ENCODE data around the gene CALML5.

CALML5 gene

DNA sequence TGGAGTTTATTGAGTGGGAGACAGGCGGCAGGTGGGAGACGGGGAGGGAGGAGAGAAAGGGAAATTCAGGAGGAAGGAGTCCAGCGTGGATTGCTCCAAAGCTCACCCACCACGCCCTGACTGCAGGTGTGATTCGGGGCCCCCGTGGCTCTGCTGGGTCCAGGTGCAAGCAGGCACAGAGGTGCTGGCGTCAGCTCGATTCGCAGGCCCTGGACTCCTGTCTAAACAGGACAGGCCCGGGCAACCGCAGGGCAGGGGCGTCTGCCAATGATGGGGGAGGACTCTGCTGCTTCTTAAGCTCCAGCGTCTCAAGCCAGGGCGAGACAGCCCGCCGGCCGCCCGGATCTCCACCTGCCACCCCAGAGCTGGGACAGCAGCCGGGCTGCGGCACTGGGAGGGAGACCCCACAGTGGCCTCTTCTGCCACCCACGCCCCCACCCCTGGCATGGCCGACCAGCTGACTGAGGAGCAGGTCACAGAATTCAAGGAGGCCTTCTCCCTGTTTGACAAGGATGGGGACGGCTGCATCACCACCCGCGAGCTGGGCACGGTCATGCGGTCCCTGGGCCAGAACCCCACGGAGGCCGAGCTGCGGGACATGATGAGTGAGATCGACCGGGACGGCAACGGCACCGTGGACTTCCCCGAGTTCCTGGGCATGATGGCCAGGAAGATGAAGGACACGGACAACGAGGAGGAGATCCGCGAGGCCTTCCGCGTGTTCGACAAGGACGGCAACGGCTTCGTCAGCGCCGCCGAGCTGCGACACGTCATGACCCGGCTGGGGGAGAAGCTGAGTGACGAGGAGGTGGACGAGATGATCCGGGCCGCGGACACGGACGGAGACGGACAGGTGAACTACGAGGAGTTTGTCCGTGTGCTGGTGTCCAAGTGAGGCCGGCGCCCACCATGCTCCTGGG lies 25.5 kb upstream of the CALML5 start, which contains the start of gene CALML3:
TSS of gene CALML3 (plus strand) at position 321 of the 920 bp plus-strand sequence. CDS start at position 446, 125 bp downstream.
- H3K9ac ChIP-seq (ENCODE audit: insufficient read length), result no peak within 1 kb of the TSS
- H3K9me3 ChIP-seq (ENCODE audit: low read depth, low read length), result no peaks in the 10 kb centered on the region
- H3K4me3 ChIP-seq, result no peak within 1 kb of the TSS
- no peak for TF ChIP-seq POLR2AphosphoS5 (IDR thresholded peaks at IDR 0.05; ENCODE audit: borderline replicate concordance, low read depth, low read length)
- TF ChIP-seq FOXP2 (optimal IDR thresholded peaks at IDR 0.05; ENCODE audit: control extremely low read depth, extremely low read length, insufficient read depth), result no peak
- no peak for TF ChIP-seq EZH2 (IDR thresholded peaks at IDR 0.05)
- no peak within 1 kb of the TSS for H3K27ac ChIP-seq
- no peak for DNase-seq (ENCODE audit: low read depth, low spot score)
- H3K36me3 ChIP-seq (ENCODE audit: insufficient read depth, low read length), result no peaks in the 10 kb centered on the region

DNA sequence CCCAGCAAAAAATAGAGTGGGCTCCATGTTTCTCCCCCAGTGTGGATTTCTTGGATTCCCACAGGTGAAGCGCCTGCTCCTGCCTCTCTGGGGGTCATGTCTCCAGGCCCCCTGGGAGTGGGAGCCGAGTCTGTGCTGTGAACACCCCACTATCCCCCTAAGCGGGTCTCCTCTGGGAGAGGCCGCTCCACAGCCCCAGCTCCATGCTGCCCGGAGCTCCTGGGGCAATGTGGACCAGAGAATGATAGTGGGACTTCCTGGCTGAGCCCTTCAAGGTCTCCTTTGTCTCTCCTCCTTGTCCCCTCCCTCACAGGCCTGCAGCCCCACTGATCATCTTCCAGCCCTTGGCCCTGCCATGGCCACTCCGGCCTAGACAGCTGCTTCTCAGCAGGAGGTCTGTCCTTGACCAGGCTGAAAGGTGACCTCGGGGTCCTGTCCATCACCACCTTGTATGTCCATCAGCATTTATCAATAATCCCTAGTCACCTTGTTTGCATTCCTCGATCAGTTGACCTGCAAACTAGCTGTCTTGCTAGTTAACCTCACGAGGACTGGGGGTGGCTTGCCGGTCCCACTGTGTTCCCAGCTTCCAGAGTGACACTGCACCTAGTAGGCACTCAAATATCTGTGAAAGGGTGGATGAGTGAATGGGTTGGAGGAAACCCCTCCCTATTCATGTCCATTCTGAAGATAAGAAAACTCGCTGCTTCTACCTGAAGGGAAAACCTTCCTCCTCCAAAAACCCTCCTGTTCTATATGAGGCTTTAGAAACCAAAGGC lies 24.6 kb upstream of the CALML5 start:
- H3K9ac ChIP-seq (ENCODE audit: insufficient read length), result no peak overlapping the region
- H3K27ac ChIP-seq, result no peak overlapping the region
- no peak for DNase-seq (ENCODE audit: low read depth, low spot score)
- TF ChIP-seq FOXP2 (optimal IDR thresholded peaks at IDR 0.05; ENCODE audit: control extremely low read depth, extremely low read length, insufficient read depth) (no peak), EZH2 (IDR thresholded peaks at IDR 0.05) (no peak), POLR2AphosphoS5 (IDR thresholded peaks at IDR 0.05; ENCODE audit: borderline replicate concordance, low read depth, low read length) (no peak)
- no peaks in the 10 kb centered on the region for H3K36me3 ChIP-seq (ENCODE audit: insufficient read depth, low read length)
- H3K9me3 ChIP-seq (ENCODE audit: low read depth, low read length), result no peaks in the 10 kb centered on the region
- H3K4me3 ChIP-seq, result no peak overlapping the region

DNA sequence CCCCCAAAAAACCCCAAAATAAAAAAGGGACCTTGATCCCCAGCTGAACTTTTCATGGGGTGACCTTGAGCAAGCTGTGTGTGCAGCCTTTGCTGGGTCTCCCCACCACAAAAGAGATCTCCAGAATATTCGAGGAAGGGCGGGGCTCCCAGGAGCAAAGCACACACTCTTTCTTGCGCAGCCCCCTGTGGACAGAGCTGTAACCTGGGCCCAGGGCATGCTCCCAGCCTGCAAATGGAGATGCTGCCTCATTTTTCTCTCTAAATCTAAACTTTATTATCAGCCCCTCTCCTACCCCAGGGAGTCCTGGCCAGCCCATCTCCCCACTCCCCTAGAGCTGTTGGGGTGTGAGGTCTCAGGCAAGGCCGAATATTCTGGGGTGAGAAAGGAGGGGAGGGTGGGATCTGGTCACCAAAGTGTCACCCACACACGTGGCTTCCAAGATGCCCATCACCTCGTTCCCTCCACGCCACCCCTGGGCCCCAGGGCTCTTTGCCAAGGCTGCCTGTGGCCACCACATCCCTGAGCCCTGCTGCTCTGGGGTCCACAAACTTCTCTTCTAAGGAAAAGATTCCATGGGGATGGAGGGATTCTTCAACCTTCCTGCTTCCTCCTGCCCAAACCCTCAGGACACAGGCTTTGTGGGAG lies 23.7 kb upstream of the CALML5 start:
- Histone ChIP-seq H3K27ac (no peak overlapping the region), H3K9me3 (ENCODE audit: low read depth, low read length) (no peaks in the 10 kb centered on the region), H3K36me3 (ENCODE audit: insufficient read depth, low read length) (no peaks in the 10 kb centered on the region), H3K4me3 (no peak overlapping the region), H3K9ac (ENCODE audit: insufficient read length) (no peak overlapping the region)
- TF ChIP-seq EZH2 (IDR thresholded peaks at IDR 0.05), result no peak
- no peak for TF ChIP-seq POLR2AphosphoS5 (IDR thresholded peaks at IDR 0.05; ENCODE audit: borderline replicate concordance, low read depth, low read length)
- TF ChIP-seq FOXP2 (optimal IDR thresholded peaks at IDR 0.05; ENCODE audit: control extremely low read depth, extremely low read length, insufficient read depth), result no peak
- DNase-seq (ENCODE audit: low read depth, low spot score), result no peak

DNA sequence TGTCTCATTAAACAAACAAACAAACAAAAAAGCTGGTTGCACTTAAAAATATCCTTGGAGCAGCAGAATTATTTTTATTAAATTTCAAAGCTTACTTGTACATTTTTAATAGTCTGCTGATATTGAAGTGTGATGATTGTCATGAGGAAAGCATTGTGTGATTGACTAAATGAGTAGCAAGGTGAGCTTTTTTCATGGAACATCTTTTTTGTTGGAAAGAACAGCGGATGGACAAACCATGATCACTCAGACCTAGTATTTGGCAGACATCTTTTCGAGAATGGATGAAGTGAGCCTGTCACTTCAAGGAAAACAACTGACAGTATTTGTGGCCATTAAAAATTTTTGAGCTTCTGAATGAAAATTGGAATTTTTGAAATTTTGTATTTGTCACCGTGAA lies 19.7 kb upstream of the CALML5 start:
- TF ChIP-seq FOXP2 (optimal IDR thresholded peaks at IDR 0.05; ENCODE audit: control extremely low read depth, extremely low read length, insufficient read depth) (no peak), POLR2AphosphoS5 (IDR thresholded peaks at IDR 0.05; ENCODE audit: borderline replicate concordance, low read depth, low read length) (no peak), EZH2 (IDR thresholded peaks at IDR 0.05) (no peak)
- Histone ChIP-seq H3K27ac (no peak overlapping the region), H3K9me3 (ENCODE audit: low read depth, low read length) (no peaks in the 10 kb centered on the region), H3K4me3 (no peak overlapping the region), H3K36me3 (ENCODE audit: insufficient read depth, low read length) (no peaks in the 10 kb centered on the region), H3K9ac (ENCODE audit: insufficient read length) (no peak overlapping the region)
- DNase-seq (ENCODE audit: low read depth, low spot score), result no peak

DNA sequence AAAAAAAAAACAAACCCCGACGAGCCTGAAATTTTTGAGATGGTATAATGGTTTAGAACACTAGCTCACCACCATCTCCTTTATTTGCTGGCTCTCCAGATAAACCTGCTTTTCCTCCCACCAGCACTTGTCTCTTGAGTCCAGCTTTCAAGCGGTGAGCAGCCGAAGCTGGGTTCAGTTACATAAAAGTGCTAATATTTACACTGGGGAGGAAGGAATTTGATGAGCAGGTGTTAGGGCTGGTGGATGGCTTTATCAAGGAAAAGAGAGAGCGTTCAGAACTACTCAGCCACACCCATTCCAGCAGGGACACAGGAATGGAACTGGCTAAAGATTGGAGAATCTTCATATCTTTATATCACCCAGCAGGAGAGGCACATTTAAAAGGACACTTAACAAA lies 18.8 kb upstream of the CALML5 start:
- H3K9me3 ChIP-seq (ENCODE audit: low read depth, low read length), result no peaks in the 10 kb centered on the region
- no peak for DNase-seq (ENCODE audit: low read depth, low spot score)
- TF ChIP-seq FOXP2 (optimal IDR thresholded peaks at IDR 0.05; ENCODE audit: control extremely low read depth, extremely low read length, insufficient read depth) (no peak), EZH2 (IDR thresholded peaks at IDR 0.05) (no peak), POLR2AphosphoS5 (IDR thresholded peaks at IDR 0.05; ENCODE audit: borderline replicate concordance, low read depth, low read length) (no peak)

DNA sequence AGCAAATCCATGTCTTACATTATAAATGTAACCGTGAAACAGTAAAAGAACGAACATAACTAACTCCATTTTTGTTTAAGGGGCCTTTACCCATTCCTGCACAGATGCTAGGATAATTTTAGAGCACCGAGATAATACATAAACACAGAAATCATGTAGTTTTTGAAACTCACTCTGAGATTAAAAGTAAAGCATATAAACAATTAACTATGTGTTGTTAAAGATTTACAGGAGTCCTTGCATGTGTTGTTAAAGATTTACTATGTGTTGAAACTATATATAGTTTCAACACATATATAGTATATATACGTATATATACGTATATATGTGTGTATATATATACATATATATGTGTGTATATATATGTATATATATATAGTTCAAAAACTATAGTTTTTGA lies 18.2 kb upstream of the CALML5 start:
- no peak overlapping the region for H3K9ac ChIP-seq (ENCODE audit: insufficient read length)
- TF ChIP-seq EZH2 (IDR thresholded peaks at IDR 0.05) (no peak), POLR2AphosphoS5 (IDR thresholded peaks at IDR 0.05; ENCODE audit: borderline replicate concordance, low read depth, low read length) (no peak), FOXP2 (optimal IDR thresholded peaks at IDR 0.05; ENCODE audit: control extremely low read depth, extremely low read length, insufficient read depth) (no peak)
- no peak overlapping the region for H3K4me3 ChIP-seq
- no peak for DNase-seq (ENCODE audit: low read depth, low spot score)
- H3K36me3 ChIP-seq (ENCODE audit: insufficient read depth, low read length), result no peaks in the 10 kb centered on the region
- H3K27ac ChIP-seq, result no peak overlapping the region
- H3K9me3 ChIP-seq (ENCODE audit: low read depth, low read length), result no peaks in the 10 kb centered on the region

More for the DNA sequence above, 18.8 kb upstream of the CALML5 start:
- Histone ChIP-seq H3K27ac (no peak overlapping the region), H3K36me3 (ENCODE audit: insufficient read depth, low read length) (no peaks in the 10 kb centered on the region), H3K9ac (ENCODE audit: insufficient read length) (no peak overlapping the region), H3K4me3 (no peak overlapping the region)

DNA sequence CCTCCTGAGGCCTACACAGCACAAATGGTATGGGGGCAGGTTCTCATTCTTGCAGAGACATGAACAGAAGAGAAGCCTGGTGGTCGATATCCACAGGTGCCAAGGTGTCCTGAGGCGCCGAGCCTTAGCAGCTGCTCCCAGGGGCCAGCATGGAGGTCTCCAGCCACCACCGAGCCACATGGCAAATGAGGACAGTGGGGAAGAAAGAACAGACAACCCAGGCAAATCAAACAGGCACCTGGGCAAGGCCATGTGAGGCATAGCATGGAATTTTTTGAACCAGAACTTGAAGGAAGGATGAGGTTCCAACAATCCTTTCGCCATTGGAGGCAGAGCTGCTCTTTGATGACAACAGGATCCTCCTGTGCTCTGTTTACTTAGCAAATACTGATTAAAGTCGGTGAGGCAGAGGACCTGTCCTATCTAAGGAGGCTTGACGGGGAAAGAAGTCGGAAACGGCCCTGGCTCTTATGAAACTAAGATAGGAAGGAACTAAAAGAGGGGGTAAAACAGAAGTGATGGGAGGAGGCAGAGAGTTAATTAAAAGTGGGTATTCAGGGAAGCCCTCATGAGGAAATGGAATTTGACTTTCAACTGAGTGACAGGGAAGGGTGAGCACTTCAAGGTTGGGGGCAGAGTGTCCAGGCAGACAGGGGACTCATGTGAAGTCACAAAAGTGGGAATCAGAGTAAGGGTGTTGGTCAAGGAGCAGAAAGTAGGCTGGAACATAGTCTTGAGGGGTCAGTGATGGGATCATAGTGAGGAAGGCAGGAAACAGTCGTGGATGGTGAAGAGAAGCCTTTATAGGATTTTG lies 16.8 kb upstream of the CALML5 start:
- Histone ChIP-seq H3K9ac (ENCODE audit: insufficient read length) (no peak overlapping the region), H3K36me3 (ENCODE audit: insufficient read depth, low read length) (no peaks in the 10 kb centered on the region), H3K4me3 (no peak overlapping the region), H3K27ac (no peak overlapping the region), H3K9me3 (ENCODE audit: low read depth, low read length) (no peaks in the 10 kb centered on the region)
- TF ChIP-seq FOXP2 (optimal IDR thresholded peaks at IDR 0.05; ENCODE audit: control extremely low read depth, extremely low read length, insufficient read depth) (no peak), POLR2AphosphoS5 (IDR thresholded peaks at IDR 0.05; ENCODE audit: borderline replicate concordance, low read depth, low read length) (no peak), EZH2 (IDR thresholded peaks at IDR 0.05) (no peak)
- no peak for DNase-seq (ENCODE audit: low read depth, low spot score)

Measured in SK-N-MC (cell line).